T-helper 2 cell treated with Interferon-gamma antibody and Interleukin-4, amounts not matched to agents 100 ng/mL and 5 ng/mL, for 36 hours (primary cell): ENCODE results near the gene PRR15. TPM values are rescaled to one million over a fixed set of nuclear protein-coding genes. Genes with fewer than 3 reads are reported as not detected.

Source experiments
- intact Hi-C: fragments of 100-400 bp; cut with micrococcal nuclease; formaldehyde crosslinking; loops from one replicate; pipeline ENCODE4 v1.15.1; 2023
- total RNA-seq: library from RNA; stranded (reverse); gene quantifications from 2 replicates; pipeline ENCODE4 v1.2.3, GENCODE V29; 2022

Gene PRR15
- total RNA-seq, 1 donor from 2014 or later: not detected

DNA sequence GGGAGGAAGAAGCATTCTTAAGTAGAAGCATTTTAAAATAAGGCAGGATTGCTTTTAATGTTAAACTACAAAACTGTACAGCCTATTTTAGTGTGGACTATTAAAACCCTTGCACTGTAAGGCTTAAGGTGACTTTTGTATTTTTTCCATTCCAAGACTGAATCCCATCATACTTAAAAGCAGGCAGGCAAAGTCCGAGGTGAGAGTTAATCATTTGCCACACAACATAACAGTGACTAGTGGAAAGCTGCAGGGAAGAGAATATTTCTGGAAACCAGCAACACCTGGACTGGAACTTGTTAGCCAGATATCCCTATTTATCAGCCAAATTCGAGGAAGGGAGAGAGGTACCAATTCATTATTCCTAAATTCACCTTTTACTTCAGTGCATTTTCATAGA lies 3.5 kb downstream of the PRR15 start:
- intact Hi-C loops: loop anchor here (10.0 kb wide), 1 partner anchor 612 kb away; the partner anchor contains the start of gene TRIL

- intact Hi-C loops: loop anchor here (10.0 kb wide), 1 partner anchor 615 kb away; the partner anchor contains the start of gene TRIL
Measured at GRCh38 chr7:29569648-29570047, 6.0 kb downstream of the PRR15 start.

DNA sequence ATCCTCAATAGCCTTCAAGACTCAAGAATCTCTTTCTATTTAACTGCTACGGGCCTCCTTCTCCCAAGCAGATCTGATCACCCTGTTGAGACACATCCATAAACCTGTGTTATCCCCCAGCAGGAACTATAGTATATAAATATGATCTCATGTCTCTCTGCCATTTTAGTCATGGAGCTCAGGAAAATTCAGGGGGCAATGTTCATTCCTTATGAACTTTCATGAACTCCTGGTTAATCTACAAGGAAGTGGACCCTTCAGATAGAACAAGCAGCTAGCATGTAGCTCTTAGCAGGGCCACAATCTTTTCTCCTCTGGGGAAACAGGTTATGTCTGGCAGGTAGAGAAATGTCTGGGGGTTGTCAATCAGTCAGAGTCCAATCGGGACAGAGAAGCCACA lies 8.9 kb downstream of the PRR15 start:
- intact Hi-C loops: no loop called here

GRCh38 chr7:29573567-29573966 lies 9.9 kb downstream of the PRR15 start:
- intact Hi-C loops: no loop called here

DNA sequence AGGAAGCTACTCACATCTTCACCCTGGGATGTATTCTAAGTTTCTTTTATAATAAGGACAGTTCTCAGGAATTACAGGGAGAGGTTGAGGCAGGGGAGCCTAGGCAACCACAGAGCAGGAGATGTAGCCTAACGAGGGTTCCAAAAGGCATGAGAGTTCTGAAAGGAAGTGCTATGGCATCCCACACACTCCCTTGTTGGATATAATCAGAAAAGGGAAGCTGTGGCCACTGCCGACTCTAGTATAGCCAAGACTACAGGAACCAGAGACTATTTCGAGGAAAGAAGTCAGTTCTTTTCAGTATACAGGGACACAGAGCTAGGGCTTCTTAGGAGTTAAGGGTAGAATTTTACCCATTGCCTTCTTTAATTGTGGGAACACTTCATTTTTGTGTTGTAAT lies 11.0 kb downstream of the PRR15 start:
- intact Hi-C loops: no loop called here

DNA sequence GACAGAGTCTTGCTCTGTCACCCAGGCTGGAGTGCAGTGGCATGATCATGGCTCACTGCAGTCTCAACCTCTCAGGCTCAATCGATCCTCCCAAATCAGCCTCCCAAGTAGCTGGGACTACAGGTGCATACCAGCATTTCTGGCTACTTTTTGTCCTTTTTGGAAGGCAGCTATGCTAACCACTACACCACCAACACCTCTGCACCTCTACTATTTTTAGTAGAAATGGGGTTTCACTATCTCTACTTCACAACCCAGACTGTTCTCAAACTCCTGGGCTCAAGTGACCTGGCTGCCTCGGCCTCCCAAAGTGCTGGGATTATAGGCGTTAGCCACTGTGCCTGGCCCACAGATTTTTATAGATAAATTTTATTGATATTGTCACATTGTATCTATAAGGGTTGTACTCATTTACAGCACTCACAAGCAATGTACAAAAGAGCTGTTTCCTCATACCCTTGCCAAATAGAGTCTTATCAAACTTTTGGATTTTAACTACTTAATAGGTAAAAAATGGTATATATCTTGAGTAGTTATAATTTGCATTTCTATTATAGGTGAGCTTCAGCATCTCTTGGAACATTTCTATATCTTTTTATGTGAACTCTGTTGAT lies 23.7 kb downstream of the PRR15 start:
- intact Hi-C loops: no loop called here

GRCh38 chr7:29588212-29588611 lies 24.6 kb downstream of the PRR15 start:
- intact Hi-C loops: no loop called here

DNA sequence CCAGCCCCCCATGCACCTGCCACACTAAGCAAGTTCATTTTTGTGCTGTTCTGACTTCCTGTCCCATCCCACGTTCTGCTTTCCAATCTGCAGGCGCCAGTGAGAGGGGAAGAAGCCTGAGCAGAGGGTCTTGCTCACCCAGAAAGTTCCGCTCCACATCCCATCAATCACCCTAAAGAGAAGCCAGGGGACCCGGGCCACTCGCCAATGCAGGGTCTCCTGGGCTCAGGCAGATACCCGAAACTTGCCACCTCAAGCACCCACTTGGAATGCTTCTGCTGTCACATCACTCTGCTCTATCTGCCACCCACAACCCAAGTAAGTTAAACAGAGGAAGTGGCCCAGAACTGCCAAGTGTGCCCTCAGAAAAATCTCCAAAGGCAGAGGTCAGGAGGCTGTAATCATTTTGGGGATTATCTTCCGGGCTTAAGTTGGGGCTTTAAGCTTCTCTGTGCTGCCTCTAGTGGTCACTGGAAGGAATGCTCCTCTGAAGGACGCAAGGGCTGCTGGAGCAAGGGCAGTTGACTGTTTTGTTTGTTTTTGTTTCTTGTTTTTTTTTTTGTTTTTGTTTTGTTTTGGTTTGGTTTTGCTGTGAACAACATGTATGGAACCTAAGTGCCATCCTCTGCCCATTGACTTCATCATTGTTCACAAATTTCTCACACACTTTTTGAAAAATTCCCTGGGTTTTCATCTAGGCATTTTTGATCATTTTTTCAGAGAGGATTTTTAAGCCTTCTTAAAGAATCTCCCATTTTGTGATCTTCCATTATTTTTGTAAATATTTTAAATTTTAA lies 25.5 kb downstream of the PRR15 start:
- intact Hi-C loops: no loop called here

DNA sequence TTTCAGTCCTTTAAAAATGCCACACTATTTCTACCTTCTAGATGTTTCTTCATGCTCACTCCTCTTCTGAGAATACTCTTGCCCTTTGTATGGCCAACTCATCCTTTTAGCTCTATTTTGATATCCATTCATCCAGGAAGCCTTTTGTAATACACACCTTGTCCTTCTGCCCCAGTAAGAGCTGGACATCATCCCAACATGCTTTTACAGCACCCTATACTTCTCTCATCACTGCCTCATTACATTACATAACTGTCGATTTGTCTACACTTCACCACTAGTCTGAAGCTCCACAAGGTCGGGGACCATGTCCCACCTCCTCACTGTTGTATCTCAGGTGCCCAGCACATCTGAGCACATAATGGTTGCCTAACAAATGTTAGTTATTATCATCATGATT lies 29.2 kb downstream of the PRR15 start:
- intact Hi-C loops: no loop called here

GRCh38 chr7:29593459-29593858 lies 29.8 kb downstream of the PRR15 start:
- intact Hi-C loops: no loop called here

GRCh38 chr7:29596593-29597178 lies 33.1 kb downstream of the PRR15 start:
- intact Hi-C loops: no loop called here

DNA sequence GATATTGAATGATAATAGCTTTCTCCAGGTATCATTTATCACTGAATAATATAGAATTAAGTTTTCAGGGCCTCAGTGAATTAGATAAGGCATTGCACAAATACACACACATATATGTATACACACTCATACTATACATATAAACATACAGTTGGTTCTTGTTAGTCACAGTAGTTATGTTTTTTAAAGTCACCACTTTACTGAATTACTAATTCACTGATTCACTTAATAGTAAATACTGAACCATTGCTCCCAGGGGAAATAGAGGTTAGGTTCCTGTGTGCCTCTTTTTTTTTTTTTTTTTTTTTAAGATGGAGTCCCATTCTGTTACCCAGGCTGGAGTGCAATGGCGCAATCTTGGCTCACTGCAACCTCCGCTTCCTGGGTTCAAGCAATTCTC lies 33.6 kb downstream of the PRR15 start:
- intact Hi-C loops: no loop called here

- intact Hi-C loops: no loop called here
Measured at GRCh38 chr7:29598137-29598536, 34.5 kb downstream of the PRR15 start.

GRCh38 chr7:29598613-29599012 lies 35.0 kb downstream of the PRR15 start:
- intact Hi-C loops: no loop called here

DNA sequence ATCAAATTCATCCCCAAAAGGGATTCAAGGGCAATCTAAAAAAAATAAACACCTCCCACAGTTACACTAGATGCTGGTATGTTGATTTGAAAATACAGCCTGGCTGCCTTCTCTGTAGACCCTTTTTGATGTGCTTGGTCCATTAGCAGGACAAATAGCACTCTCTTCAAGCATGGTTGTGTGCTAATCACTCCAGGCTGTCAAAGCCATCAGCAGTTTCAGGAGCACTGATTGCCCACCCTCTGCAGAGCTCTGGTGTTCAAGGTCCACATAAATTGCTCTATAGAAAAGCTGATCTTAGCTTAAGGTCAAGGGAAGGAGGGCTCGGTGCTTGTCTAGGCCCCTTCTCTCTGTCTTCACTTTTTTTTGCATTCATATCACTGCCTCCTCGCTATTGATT lies 35.4 kb downstream of the PRR15 start:
- intact Hi-C loops: no loop called here

GRCh38 chr7:29600661-29601060 lies 37.0 kb downstream of the PRR15 start:
- intact Hi-C loops: no loop called here

- intact Hi-C loops: no loop called here
Measured at GRCh38 chr7:29604052-29604451, 40.4 kb downstream of the PRR15 start.

DNA sequence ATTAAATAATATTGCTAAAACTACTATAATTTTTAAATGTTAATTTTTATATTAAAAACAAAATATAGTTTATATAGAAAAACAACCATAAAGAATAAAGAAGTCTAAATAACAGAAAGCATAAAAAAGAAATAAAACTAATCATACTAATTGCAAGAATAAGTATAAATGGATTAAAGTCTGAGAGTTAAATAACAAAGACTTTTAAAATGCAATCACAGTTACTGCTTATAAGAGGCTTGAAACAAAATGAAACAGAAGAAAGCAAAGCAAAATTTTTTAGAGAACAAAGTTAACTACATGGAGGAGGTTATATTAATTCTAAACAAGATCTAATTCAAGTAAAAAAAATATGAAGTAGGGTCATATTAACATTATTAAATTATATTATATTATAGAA lies 41.1 kb downstream of the PRR15 start:
- intact Hi-C loops: no loop called here

DNA sequence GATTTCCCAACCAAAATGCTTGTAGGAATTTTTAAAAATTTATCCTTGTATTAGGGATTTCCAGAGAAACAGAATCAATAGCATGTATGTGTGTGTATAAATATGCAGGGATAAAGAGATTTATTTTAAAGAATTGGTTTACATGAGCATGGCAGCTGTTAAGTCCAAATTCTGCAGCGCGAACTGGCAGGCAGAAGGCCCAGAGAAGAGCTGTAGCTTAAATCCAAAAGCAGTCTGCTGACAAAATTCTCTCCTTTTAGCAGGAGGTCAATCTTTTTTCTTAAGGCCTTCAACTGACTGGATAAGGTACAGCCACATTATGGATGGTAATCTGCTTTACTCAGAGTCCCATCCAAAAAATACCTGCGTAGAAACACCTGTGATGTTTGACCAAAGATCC lies 42.0 kb downstream of the PRR15 start:
- intact Hi-C loops: no loop called here

DNA sequence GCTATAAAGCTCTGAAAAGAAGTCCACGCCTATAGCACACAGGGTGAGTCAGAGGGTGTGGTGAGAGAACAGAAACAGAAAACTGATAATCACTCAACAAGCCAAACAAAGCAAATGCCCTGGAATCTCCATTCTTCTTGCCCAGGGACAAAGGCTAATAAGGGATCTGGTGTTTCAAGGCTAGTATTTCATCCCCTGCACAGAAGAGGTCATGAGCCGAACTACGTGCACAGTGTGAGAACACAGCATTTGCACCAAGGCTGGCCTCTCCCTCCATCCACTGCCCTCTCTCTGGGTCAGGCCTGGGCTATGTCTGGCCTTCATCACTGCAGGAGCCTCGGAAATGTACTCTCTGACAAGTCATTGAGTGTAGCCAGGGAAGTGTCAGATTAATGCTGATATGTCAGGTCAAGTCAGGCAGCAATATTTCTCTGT lies 42.7 kb downstream of the PRR15 start:
- intact Hi-C loops: no loop called here

GRCh38 chr7:29606830-29607229 lies 43.2 kb downstream of the PRR15 start:
- intact Hi-C loops: no loop called here

DNA sequence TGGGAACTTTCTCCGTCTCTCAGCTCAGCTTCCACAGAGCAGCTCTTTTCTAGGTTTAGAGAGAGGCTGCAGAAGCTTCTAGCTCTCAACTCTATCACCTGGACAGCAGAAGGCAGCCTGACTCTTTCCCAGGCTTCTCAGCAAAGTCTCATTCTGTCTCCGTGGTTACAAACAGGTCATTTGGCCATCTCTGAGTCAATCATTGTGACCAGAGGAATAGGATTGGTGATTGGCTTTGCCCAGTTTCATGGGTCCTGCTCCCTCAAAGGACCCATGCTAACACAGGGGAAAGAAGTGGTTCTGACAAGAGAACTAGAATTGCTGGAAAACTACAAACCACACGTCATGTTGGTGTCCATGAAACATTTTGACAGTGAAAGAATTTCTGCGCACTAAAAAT lies 43.6 kb downstream of the PRR15 start:
- intact Hi-C loops: no loop called here

GRCh38 chr7:29607889-29608288 lies 44.3 kb downstream of the PRR15 start:
- intact Hi-C loops: no loop called here
